GM23338 (cell line): Measurements from ENCODE around the gene GAN. TPM values are rescaled to one million over a fixed set of nuclear protein-coding genes. Genes with fewer than 3 reads are reported as not detected.

Experiments used
- ATAC-seq: fragments of 200-7000 bp; cut with Tn5 transposase; 3 replicates; pipeline ENCODE4 v1.9.1; 2020
- DNase-seq: peaks from one replicate; pipeline ENCODE4 v3.0.0-alpha.2; 2015; ENCODE audit warnings: low spot score
- H2AFZ ChIP-seq: fragments of 200-600 bp; sonication (generic); 2 replicates; pipeline ENCODE4 v1.8.0; 2016; ENCODE audit warnings: antibody characterized with exemption, mild to moderate bottlenecking, moderate library complexity
- H3F3A ChIP-seq: fragments of 200-600 bp; sonication (generic); replicated peaks from 2 replicates; pipeline ENCODE4 v1.8.0; 2017; ENCODE audit warnings: antibody characterized with exemption, mixed run types, low read depth
- H3K27ac ChIP-seq: fragments of 200-600 bp; sonication (generic); 2 replicates; pipeline ENCODE4 v1.6.1; 2016; ENCODE audit warnings: low read depth
- H3K27me3 ChIP-seq: fragments of 200-600 bp; sonication (generic); 2 replicates; pipeline ENCODE4 v1.8.0; 2016; ENCODE audit warnings: mild to moderate bottlenecking, mixed run types, moderate library complexity; ENCODE audit not compliant: insufficient read depth
- H3K36me3 ChIP-seq: fragments of 200-600 bp; sonication (generic); 2 replicates; pipeline ENCODE4 v1.8.0; 2016; ENCODE audit warnings: mild to moderate bottlenecking; ENCODE audit not compliant: insufficient read depth
- H3K4me1 ChIP-seq: fragments of 200-600 bp; sonication (generic); 2 replicates; pipeline ENCODE4 v1.8.0; 2016; ENCODE audit warnings: mild to moderate bottlenecking, moderate library complexity; ENCODE audit not compliant: insufficient read depth
- H3K4me2 ChIP-seq: fragments of 200-600 bp; sonication (generic); 2 replicates; pipeline ENCODE4 v1.7.1; 2017; ENCODE audit warnings: mixed run types
- H3K4me3 ChIP-seq: fragments of 200-600 bp; sonication (generic); 2 replicates; pipeline ENCODE4 v1.6.1; 2016; ENCODE audit warnings: mixed run types
- H3K79me2 ChIP-seq: fragments of 200-600 bp; sonication (generic); replicated peaks from 2 replicates; pipeline ENCODE4 v1.8.0; 2017; ENCODE audit warnings: mild to moderate bottlenecking; ENCODE audit not compliant: insufficient read depth
- H3K9me2 ChIP-seq: fragments of 200-600 bp; sonication (generic); 2 replicates; pipeline ENCODE4 v1.8.0; 2017; ENCODE audit not compliant: insufficient read depth
- H4K20me1 ChIP-seq: fragments of 200-600 bp; sonication (generic); replicated peaks from 2 replicates; pipeline ENCODE4 v1.8.0; 2017; ENCODE audit warnings: mild to moderate bottlenecking; ENCODE audit not compliant: insufficient read depth
- H3K27ac Mint-ChIP-seq: 2 replicates; pipeline ENCODE4 v1.8.0; 2020; ENCODE audit warnings: inconsistent platforms, mild to moderate bottlenecking, moderate library complexity, mixed read lengths
- H3K27me3 Mint-ChIP-seq: 3 replicates; pipeline ENCODE4 v1.8.0; 2022; ENCODE audit warnings: low read depth, mild to moderate bottlenecking, moderate library complexity, mixed read lengths, inconsistent platforms; ENCODE audit not compliant: insufficient read depth, poor library complexity
- H3K36me3 Mint-ChIP-seq: 3 replicates; pipeline ENCODE4 v1.8.0; 2021; ENCODE audit warnings: low read depth, mild to moderate bottlenecking, inconsistent platforms, moderate library complexity, mixed read lengths
- H3K4me1 Mint-ChIP-seq: 3 replicates; pipeline ENCODE4 v1.8.0; 2020; ENCODE audit warnings: mild to moderate bottlenecking, inconsistent platforms, mixed read lengths
- H3K4me3 Mint-ChIP-seq: 3 replicates; pipeline ENCODE4 v1.8.0; 2021; ENCODE audit warnings: moderate library complexity, mild to moderate bottlenecking, inconsistent platforms, mixed read lengths
- H3K9me3 Mint-ChIP-seq: 3 replicates; pipeline ENCODE4 v1.8.0; 2020; ENCODE audit warnings: moderate library complexity, mild to moderate bottlenecking, inconsistent platforms, mixed read lengths
- EZH2 ChIP-seq: fragments of 200-600 bp; sonication (generic); IDR thresholded peaks from one replicate; pipeline ENCODE4 v1.8.0; 2017; ENCODE audit warnings: antibody characterized with exemption, mild to moderate bottlenecking, low read depth; ENCODE audit not compliant: unreplicated experiment
- EZH2phosphoT487 ChIP-seq: fragments of 200-600 bp; sonication (generic); IDR thresholded peaks from one replicate; pipeline ENCODE4 v1.8.1; 2018; ENCODE audit warnings: antibody characterized with exemption; ENCODE audit not compliant: unreplicated experiment
- JUNB ChIP-seq: IDR thresholded peaks from one replicate; pipeline ENCODE4 v1.6.1; 2016; ENCODE audit warnings: antibody characterized with exemption; ENCODE audit not compliant: unreplicated experiment
- NANOG ChIP-seq: IDR thresholded peaks from 2 replicates; pipeline ENCODE4 v1.6.1; 2016; ENCODE audit warnings: antibody characterized with exemption, borderline replicate concordance
- STAT1 ChIP-seq: IDR thresholded peaks from one replicate; pipeline ENCODE4 v1.6.1; 2016; ENCODE audit warnings: antibody characterized with exemption; ENCODE audit not compliant: unreplicated experiment
- ZNF331 ChIP-seq: fragments of 250-450 bp; sonication (Bioruptor Pico); IDR thresholded peaks from 2 replicates; pipeline ENCODE4 v1.5.0; 2020; ENCODE audit warnings: low read depth, mild to moderate bottlenecking, moderate library complexity
- polyA plus RNA-seq: library from polyadenylated mRNA; unstranded; fragments of >200 nt; fragmentation: Nextera tagmentation; extraction: Ambion mirVana; gene quantifications from 2 replicates; pipeline ENCODE4 v1.2.1, GENCODE V29; 2016
- total RNA-seq: library from RNA; depleted of rRNA; stranded (reverse); fragments of >200 nt; shearing (Covaris generic); gene quantifications from 2 replicates; pipeline ENCODE4 v1.2.3, GENCODE V29; 2014
- TF ChIP-seq, protein P1 (sequence below): IDR thresholded peaks from one replicate; pipeline ENCODE4 v1.6.1; 2018; ENCODE audit warnings: antibody characterized with exemption; ENCODE audit not compliant: unreplicated experiment
- TF ChIP-seq, protein P2 (sequence below), 2 experiments: fragments of 200-600 bp in 1 of 2; sonication (generic) in 1 of 2; conservative IDR thresholded peaks; 2 replicates each; pipeline versions ENCODE4 v1.5.1 to v1.6.1; 2016 to 2017; ENCODE audit warnings: antibody characterized with exemption in 2 of 2, low read depth in 2 of 2, mild to moderate bottlenecking in 2 of 2, moderate library complexity in 1 of 2
- TF ChIP-seq, protein P3 (sequence below): fragments of 250-450 bp; sonication (Bioruptor Pico); IDR thresholded peaks from 2 replicates; pipeline ENCODE4 v1.5.0; 2020; ENCODE audit warnings: mild to moderate bottlenecking, moderate library complexity

Gene GAN
- total and polyA plus RNA-seq, 2 experiments from 2014 or later: 8.1 to 28.5 TPM

DNA sequence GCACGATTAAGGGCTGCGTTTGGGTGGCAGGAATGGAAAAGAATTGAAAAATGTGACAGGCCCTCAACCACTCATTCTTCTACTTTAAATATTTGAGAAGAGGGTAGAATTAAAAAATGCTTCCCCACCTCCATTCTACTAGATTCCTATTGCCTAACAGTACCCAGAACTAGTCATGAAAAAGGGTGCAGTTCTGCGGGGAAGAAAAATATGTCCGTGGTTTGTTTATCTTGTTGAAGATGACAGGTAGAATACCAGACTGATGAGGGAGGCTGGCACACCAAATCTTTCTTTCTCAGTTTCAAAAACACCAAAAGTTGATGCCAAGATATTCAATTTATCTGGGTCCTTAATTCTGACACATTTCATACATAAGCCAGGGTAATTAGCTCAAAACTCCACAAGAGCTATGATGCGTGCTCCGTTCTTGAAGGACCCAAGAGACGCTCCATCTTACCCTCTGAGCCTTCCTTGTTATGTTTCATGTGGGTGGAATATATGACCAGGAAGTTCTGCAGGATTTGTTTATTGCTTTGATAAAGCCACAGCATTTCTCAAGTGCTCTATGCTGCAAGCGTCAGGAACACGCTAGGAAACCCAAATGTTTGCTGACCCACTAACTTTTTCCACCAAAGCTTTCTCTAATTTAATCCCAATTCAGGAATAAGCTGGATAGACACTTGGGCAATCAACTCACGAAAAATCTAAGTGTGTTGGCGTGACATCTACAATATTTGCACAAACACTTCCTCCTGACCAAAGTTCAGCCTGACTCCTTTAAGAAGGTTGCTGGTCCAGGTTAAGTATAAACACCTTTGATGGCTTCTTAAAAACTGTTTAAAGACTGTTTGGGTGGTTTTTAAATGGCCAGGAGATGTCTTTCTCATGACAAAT lies 20.6 kb upstream of the GAN start:
- Mint-ChIP-seq H3K36me3 (no peaks in the 10 kb centered on the region), H3K4me1 (no peaks in the 10 kb centered on the region), H3K9me3 (no peaks in the 10 kb centered on the region; the same call in 2 of the 3 replicates), H3K4me3 (no peak overlapping the region), H3K27ac (no peak overlapping the region), H3K27me3 (no peaks in the 10 kb centered on the region)
- ATAC-seq: no peak
- Histone ChIP-seq H3K9me2 (0 out of 2 replicates have a peak, but pooled peaks cover 8% of the 10 kb centered on the region), H3K36me3 (no peaks in the 10 kb centered on the region), H3K4me1 (no peaks in the 10 kb centered on the region), H3K4me3 (no peak overlapping the region), H3K4me2 (no peak overlapping the region), H3K27me3 (no peaks in the 10 kb centered on the region), H4K20me1 (no peaks in the 10 kb centered on the region), H3F3A (no peaks in the 10 kb centered on the region), H2AFZ (no peak overlapping the region), H3K27ac (no peak overlapping the region), H3K79me2 (no peaks in the 10 kb centered on the region)
- TF ChIP-seq JUNB (no peak), EZH2phosphoT487 (no peak), ZNF331 (no peak), NANOG (no peak), EZH2 (no peak), STAT1 (no peak)
- TF ChIP-seq, protein P1, sequence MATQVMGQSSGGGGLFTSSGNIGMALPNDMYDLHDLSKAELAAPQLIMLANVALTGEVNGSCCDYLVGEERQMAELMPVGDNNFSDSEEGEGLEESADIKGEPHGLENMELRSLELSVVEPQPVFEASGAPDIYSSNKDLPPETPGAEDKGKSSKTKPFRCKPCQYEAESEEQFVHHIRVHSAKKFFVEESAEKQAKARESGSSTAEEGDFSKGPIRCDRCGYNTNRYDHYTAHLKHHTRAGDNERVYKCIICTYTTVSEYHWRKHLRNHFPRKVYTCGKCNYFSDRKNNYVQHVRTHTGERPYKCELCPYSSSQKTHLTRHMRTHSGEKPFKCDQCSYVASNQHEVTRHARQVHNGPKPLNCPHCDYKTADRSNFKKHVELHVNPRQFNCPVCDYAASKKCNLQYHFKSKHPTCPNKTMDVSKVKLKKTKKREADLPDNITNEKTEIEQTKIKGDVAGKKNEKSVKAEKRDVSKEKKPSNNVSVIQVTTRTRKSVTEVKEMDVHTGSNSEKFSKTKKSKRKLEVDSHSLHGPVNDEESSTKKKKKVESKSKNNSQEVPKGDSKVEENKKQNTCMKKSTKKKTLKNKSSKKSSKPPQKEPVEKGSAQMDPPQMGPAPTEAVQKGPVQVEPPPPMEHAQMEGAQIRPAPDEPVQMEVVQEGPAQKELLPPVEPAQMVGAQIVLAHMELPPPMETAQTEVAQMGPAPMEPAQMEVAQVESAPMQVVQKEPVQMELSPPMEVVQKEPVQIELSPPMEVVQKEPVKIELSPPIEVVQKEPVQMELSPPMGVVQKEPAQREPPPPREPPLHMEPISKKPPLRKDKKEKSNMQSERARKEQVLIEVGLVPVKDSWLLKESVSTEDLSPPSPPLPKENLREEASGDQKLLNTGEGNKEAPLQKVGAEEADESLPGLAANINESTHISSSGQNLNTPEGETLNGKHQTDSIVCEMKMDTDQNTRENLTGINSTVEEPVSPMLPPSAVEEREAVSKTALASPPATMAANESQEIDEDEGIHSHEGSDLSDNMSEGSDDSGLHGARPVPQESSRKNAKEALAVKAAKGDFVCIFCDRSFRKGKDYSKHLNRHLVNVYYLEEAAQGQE: no peak
- TF ChIP-seq, protein P2, sequence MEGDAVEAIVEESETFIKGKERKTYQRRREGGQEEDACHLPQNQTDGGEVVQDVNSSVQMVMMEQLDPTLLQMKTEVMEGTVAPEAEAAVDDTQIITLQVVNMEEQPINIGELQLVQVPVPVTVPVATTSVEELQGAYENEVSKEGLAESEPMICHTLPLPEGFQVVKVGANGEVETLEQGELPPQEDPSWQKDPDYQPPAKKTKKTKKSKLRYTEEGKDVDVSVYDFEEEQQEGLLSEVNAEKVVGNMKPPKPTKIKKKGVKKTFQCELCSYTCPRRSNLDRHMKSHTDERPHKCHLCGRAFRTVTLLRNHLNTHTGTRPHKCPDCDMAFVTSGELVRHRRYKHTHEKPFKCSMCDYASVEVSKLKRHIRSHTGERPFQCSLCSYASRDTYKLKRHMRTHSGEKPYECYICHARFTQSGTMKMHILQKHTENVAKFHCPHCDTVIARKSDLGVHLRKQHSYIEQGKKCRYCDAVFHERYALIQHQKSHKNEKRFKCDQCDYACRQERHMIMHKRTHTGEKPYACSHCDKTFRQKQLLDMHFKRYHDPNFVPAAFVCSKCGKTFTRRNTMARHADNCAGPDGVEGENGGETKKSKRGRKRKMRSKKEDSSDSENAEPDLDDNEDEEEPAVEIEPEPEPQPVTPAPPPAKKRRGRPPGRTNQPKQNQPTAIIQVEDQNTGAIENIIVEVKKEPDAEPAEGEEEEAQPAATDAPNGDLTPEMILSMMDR (conservative IDR thresholded peaks at IDR 0.05; ENCODE audit: low read depth in 2 of 2): no peak
- TF ChIP-seq, protein P3, sequence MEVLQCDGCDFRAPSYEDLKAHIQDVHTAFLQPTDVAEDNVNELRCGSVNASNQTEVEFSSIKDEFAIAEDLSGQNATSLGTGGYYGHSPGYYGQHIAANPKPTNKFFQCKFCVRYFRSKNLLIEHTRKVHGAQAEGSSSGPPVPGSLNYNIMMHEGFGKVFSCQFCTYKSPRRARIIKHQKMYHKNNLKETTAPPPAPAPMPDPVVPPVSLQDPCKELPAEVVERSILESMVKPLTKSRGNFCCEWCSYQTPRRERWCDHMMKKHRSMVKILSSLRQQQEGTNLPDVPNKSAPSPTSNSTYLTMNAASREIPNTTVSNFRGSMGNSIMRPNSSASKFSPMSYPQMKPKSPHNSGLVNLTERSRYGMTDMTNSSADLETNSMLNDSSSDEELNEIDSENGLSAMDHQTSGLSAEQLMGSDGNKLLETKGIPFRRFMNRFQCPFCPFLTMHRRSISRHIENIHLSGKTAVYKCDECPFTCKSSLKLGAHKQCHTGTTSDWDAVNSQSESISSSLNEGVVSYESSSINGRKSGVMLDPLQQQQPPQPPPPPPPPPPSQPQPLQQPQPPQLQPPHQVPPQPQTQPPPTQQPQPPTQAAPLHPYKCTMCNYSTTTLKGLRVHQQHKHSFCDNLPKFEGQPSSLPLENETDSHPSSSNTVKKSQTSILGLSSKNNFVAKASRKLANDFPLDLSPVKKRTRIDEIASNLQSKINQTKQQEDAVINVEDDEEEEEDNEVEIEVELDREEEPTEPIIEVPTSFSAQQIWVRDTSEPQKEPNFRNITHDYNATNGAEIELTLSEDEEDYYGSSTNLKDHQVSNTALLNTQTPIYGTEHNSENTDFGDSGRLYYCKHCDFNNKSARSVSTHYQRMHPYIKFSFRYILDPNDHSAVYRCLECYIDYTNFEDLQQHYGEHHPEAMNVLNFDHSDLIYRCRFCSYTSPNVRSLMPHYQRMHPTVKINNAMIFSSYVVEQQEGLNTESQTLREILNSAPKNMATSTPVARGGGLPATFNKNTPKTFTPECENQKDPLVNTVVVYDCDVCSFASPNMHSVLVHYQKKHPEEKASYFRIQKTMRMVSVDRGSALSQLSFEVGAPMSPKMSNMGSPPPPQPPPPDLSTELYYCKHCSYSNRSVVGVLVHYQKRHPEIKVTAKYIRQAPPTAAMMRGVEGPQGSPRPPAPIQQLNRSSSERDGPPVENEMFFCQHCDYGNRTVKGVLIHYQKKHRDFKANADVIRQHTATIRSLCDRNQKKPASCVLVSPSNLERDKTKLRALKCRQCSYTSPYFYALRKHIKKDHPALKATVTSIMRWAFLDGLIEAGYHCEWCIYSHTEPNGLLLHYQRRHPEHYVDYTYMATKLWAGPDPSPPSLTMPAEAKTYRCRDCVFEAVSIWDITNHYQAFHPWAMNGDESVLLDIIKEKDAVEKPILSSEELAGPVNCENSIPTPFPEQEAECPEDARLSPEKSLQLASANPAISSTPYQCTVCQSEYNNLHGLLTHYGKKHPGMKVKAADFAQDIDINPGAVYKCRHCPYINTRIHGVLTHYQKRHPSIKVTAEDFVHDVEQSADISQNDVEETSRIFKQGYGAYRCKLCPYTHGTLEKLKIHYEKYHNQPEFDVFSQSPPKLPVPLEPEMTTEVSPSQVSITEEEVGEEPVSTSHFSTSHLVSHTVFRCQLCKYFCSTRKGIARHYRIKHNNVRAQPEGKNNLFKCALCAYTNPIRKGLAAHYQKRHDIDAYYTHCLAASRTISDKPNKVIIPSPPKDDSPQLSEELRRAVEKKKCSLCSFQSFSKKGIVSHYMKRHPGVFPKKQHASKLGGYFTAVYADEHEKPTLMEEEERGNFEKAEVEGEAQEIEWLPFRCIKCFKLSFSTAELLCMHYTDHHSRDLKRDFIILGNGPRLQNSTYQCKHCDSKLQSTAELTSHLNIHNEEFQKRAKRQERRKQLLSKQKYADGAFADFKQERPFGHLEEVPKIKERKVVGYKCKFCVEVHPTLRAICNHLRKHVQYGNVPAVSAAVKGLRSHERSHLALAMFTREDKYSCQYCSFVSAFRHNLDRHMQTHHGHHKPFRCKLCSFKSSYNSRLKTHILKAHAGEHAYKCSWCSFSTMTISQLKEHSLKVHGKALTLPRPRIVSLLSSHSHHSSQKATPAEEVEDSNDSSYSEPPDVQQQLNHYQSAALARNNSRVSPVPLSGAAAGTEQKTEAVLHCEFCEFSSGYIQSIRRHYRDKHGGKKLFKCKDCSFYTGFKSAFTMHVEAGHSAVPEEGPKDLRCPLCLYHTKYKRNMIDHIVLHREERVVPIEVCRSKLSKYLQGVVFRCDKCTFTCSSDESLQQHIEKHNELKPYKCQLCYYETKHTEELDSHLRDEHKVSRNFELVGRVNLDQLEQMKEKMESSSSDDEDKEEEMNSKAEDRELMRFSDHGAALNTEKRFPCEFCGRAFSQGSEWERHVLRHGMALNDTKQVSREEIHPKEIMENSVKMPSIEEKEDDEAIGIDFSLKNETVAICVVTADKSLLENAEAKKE (CRISPR knock-in tag): no peak
- DNase-seq: no peak
